Transverse colon (tissue), 4 donors: Measurements from ENCODE around the gene KLF3. TPM values are rescaled to one million over a fixed set of nuclear protein-coding genes. Genes with fewer than 3 reads are reported as not detected.
A peak's percentile ranks its signal among the peaks of the same experiment; 100 is the strongest.

Experiments used
- DNase-seq: peaks from one replicate; pipeline ENCODE4 v3.0.0-alpha.2; 2019
- H3K27ac ChIP-seq, 4 donors: fragments of 200-600 bp; sonication (generic); 2 replicates each; pipeline ENCODE4 v1.5.1; 2016 to 2018; ENCODE audit warnings: inconsistent platforms in 4 of 4
- H3K27me3 ChIP-seq: fragments of 200-600 bp; sonication (generic); 2 replicates; pipeline ENCODE4 v1.5.1; 2017; ENCODE audit warnings: inconsistent platforms
- H3K36me3 ChIP-seq, 4 donors: fragments of 200-600 bp; sonication (generic); 2 replicates each; pipeline ENCODE4 v1.5.1; 2017 to 2019; ENCODE audit warnings: inconsistent platforms in 4 of 4
- H3K4me1 ChIP-seq, 4 donors: fragments of 200-600 bp; sonication (generic); 2 replicates each; pipeline ENCODE4 v1.5.1; 2017 to 2020; ENCODE audit warnings: inconsistent platforms in 4 of 4
- H3K4me3 ChIP-seq, 4 donors: fragments of 200-600 bp; sonication (generic); 1 replicate in 1 of 4; 2 replicates in 3 of 4; pipeline versions ENCODE4 v1.5.1 to v1.6.1; 2017 to 2019; ENCODE audit warnings: inconsistent platforms in 4 of 4
- H3K9me3 ChIP-seq, 2 donors: fragments of 200-600 bp; sonication (generic); 2 replicates each; pipeline ENCODE4 v1.5.1; 2017 to 2019; ENCODE audit warnings: inconsistent platforms in 2 of 2
- CTCF ChIP-seq, 5 experiments: fragments of 200-600 bp in 3 of 5; fragments of 450-650 bp in 2 of 5; sonication (generic) in 3 of 5; IDR thresholded peaks; 1 replicate in 2 of 5; 2 replicates in 3 of 5; pipeline ENCODE4 v1.5.1; 2016 to 2017; ENCODE audit warnings: antibody characterized with exemption in 5 of 5, inconsistent platforms in 3 of 5, mild to moderate bottlenecking in 2 of 5, moderate library complexity in 1 of 5
- EP300 ChIP-seq: sonication (generic); formaldehyde crosslinking; IDR thresholded peaks from one replicate; pipeline ENCODE4 v1.6.1; 2017; ENCODE audit warnings: antibody characterized with exemption, low read depth
- POLR2A ChIP-seq: fragments of 450-650 bp; IDR thresholded peaks from one replicate; pipeline ENCODE4 v1.6.1; 2016; ENCODE audit warnings: antibody characterized with exemption, mild to moderate bottlenecking, moderate library complexity
- POLR2AphosphoS5 ChIP-seq, 3 donors: sonication (generic); formaldehyde crosslinking; IDR thresholded peaks; one replicate each; pipeline ENCODE4 v1.6.1; 2016; ENCODE audit warnings: antibody characterized with exemption in 3 of 3
- WGBS, 2 donors: methylation state at CpG; one replicate each; pipeline ENCODE4 v1.1.5; 2018; ENCODE audit warnings: low coverage in 1 of 2; 5-methylcytosine and 5-hydroxymethylcytosine counted together
- in situ Hi-C, 4 donors: fragments of 200-750 bp; cut with MboI; loops; one replicate each; pipeline versions ENCODE4 v1.15.0 to v1.15.1; 2017; ENCODE audit warnings: low sequenced_read_pairs in 3 of 4, low pct_ligation_motif_present in 1 of 4, low pct_unique_long_range_greater_than_20kb in 1 of 4
- intact Hi-C: fragments of 100-400 bp; cut with DNase I; formaldehyde crosslinking; loops from one replicate; pipeline ENCODE4 v1.15.1; 2023; ENCODE audit warnings: low total_unique reads
- total RNA-seq, 4 donors: library from RNA; depleted of rRNA; stranded (reverse); fragments of >200 nt; gene quantifications; one replicate each; pipeline ENCODE4 v1.1.0, GENCODE V29; 2016

The KLF3 gene
- total RNA-seq, 4 donors from 2014 or later = 111 to 174 (median 132) TPM

- no peak for DNase-seq
- H3K9me3 ChIP-seq = no peaks in the 10 kb centered on the region
- intact Hi-C loops (no loop called here), in situ Hi-C loops (no loop called here)
- 62 to 84% methylated on average over 3 of the region's 3 CpGs for WGBS, 2 donors
- peaks cover 0 to 25% (median 10%) of the 10 kb centered on the region in 4 donors for H3K36me3 ChIP-seq
- no peak overlapping the region for H3K4me3 ChIP-seq
- no peak for TF ChIP-seq EP300
- TF ChIP-seq CTCF (IDR thresholded peaks at IDR 0.05) = no peak
- TF ChIP-seq POLR2AphosphoS5 (IDR thresholded peaks at IDR 0.05) = no peak
- no peak for TF ChIP-seq POLR2A
- no peaks in the 10 kb centered on the region for H3K27me3 ChIP-seq
- peaks cover 9 to 87% (median 41%) of the 10 kb centered on the region in 4 donors for H3K4me1 ChIP-seq
- peak overlapping the region in 1 of 4 donors; percentile 39 for H3K27ac ChIP-seq
Measured at GRCh38 chr4:38683276-38683675, 19.3 kb downstream of the KLF3 start.

- H3K27ac ChIP-seq = peak overlapping the region in 2 of 4 donors; percentile 8 to 10
- peaks cover 9 to 80% (median 37%) of the 10 kb centered on the region in 4 donors for H3K4me1 ChIP-seq
- no peak overlapping the region for H3K4me3 ChIP-seq
- H3K27me3 ChIP-seq = no peaks in the 10 kb centered on the region
- 63% methylated on average over 1 to 2 of the region's 2 CpGs for WGBS, 2 donors
- in situ Hi-C loops = no loop called here
- intact Hi-C loops = no loop called here
- DNase-seq = no peak
- TF ChIP-seq POLR2A = no peak
- TF ChIP-seq EP300 = no peak
- no peak for TF ChIP-seq POLR2AphosphoS5 (IDR thresholded peaks at IDR 0.05)
- no peaks in the 10 kb centered on the region for H3K9me3 ChIP-seq
- H3K36me3 ChIP-seq = peaks cover 0 to 35% (median 17%) of the 10 kb centered on the region in 4 donors
Measured at GRCh38 chr4:38684271-38684670, 20.3 kb downstream of the KLF3 start.

GRCh38 chr4:38684951-38685844 lies 21.2 kb downstream of the KLF3 start:
- Histone ChIP-seq H3K4me3 (no peak overlapping the region), H3K9me3 (no peaks in the 10 kb centered on the region), H3K27me3 (no peaks in the 10 kb centered on the region), H3K27ac (peak overlapping the region; percentile 2 to 36 (median 9)), H3K4me1 (peaks cover 9 to 79% (median 35%) of the 10 kb centered on the region in 4 donors), H3K36me3 (peaks cover 0 to 45% (median 21%) of the 10 kb centered on the region in 4 donors)
- intact Hi-C loops = no loop called here
- no peak for DNase-seq
- 56 to 73% methylated on average over 2 to 8 of the region's 8 CpGs for whole genome bisulfite sequencing, 2 donors
- TF ChIP-seq EP300 = no peak
- no peak for TF ChIP-seq POLR2AphosphoS5 (IDR thresholded peaks at IDR 0.05)
- in situ Hi-C loops = no loop called here

GRCh38 chr4:38686682-38687081 lies 22.7 kb downstream of the KLF3 start:
- in situ Hi-C loops (no loop called here), intact Hi-C loops (no loop called here)
- H3K27me3 ChIP-seq = no peaks in the 10 kb centered on the region
- DNase-seq = no peak
- peaks cover 0 to 47% (median 20%) of the 10 kb centered on the region in 4 donors for H3K36me3 ChIP-seq
- peaks cover 17 to 80% (median 41%) of the 10 kb centered on the region in 4 donors for H3K4me1 ChIP-seq
- TF ChIP-seq POLR2AphosphoS5 (IDR thresholded peaks at IDR 0.05) (no peak), POLR2A (no peak), EP300 (no peak), CTCF (IDR thresholded peaks at IDR 0.05) (no peak)
- no peak overlapping the region for H3K4me3 ChIP-seq
- H3K27ac ChIP-seq = peak overlapping the region; percentile 45 to 57 (median 47)
- 32 to 80% methylated on average over 1 to 3 of the region's 3 CpGs for WGBS, 2 donors
- H3K9me3 ChIP-seq = no peaks in the 10 kb centered on the region

GRCh38 chr4:38687571-38688011 lies 23.6 kb downstream of the KLF3 start:
- no peak for TF ChIP-seq CTCF (IDR thresholded peaks at IDR 0.05)
- no peak for TF ChIP-seq POLR2A
- TF ChIP-seq EP300 = no peak
- no peak for TF ChIP-seq POLR2AphosphoS5 (IDR thresholded peaks at IDR 0.05)
- H3K4me3 ChIP-seq = no peak overlapping the region
- DNase-seq = no peak
- peaks cover 0 to 50% (median 19%) of the 10 kb centered on the region in 4 donors for H3K36me3 ChIP-seq
- H3K27ac ChIP-seq = peak overlapping the region; percentile 45 to 57 (median 47)
- 55% methylated on average over 4 of the region's 4 CpGs; no CpG with 5 or more reads in 1 of the 2 donors for WGBS, 2 donors
- peaks cover 22 to 80% (median 45%) of the 10 kb centered on the region in 4 donors for H3K4me1 ChIP-seq
- no peaks in the 10 kb centered on the region for H3K27me3 ChIP-seq
- in situ Hi-C loops (no loop called here), intact Hi-C loops (no loop called here)
- H3K9me3 ChIP-seq = no peaks in the 10 kb centered on the region
